Common myeloid progenitor, CD34-positive (primary cell): Measurements from ENCODE around the gene NIPAL1.
A peak's percentile ranks its signal among the peaks of the same experiment; 100 is the strongest.

ENCODE experiments used
- CTCF ChIA-PET: fragments of 350-600 bp; sonication (Branson Sonifier 250); formaldehyde crosslinking; loops from one replicate; lab custom pipeline; 2021; ENCODE audit warnings: antibody characterized with exemption; lab: Charles Lee
- POLR2A ChIA-PET: fragments of 350-600 bp; sonication (Branson Sonifier 250); formaldehyde crosslinking; loops from one replicate; lab custom pipeline; 2021; ENCODE audit warnings: antibody characterized with exemption; lab: Charles Lee
- DNase-seq, 3 donors: peaks; one replicate each; pipeline versions ENCODE4 v3.0.0 to v3.0.0-alpha.2; 2013
- H3K27ac ChIP-seq, 2 experiments: 1 replicate in 1 of 2; 2 replicates in 1 of 2; pipeline ENCODE4 v1.7.0; 2013; ENCODE audit warnings: inconsistent platforms in 2 of 2, low read length in 2 of 2, mild to moderate bottlenecking in 2 of 2, low read depth in 1 of 2, moderate library complexity in 1 of 2; ENCODE audit not compliant: severe bottlenecking in 2 of 2, insufficient read depth in 1 of 2, poor library complexity in 1 of 2
- H3K27me3 ChIP-seq, 5 experiments: replicated peaks in 2 of 5; 1 replicate in 3 of 5; 2 replicates in 2 of 5; pipeline versions ENCODE4 v1.6.1 to v1.7.0; 2013; ENCODE audit warnings: low read length in 4 of 5, mild to moderate bottlenecking in 2 of 5, moderate library complexity in 2 of 5, inconsistent platforms in 1 of 5; ENCODE audit not compliant: insufficient read depth in 5 of 5, control insufficient read depth in 4 of 5
- H3K36me3 ChIP-seq, 4 experiments: 1 replicate in 2 of 4; 2 replicates in 2 of 4; pipeline versions ENCODE4 v1.6.1 to v1.7.0; 2013; ENCODE audit warnings: low read length in 3 of 4, control low read depth in 1 of 4, mild to moderate bottlenecking in 1 of 4; ENCODE audit not compliant: control insufficient read depth in 4 of 4, insufficient read depth in 4 of 4
- H3K4me1 ChIP-seq, 4 experiments: 1 replicate in 3 of 4; 2 replicates in 1 of 4; pipeline versions ENCODE4 v1.6.1 to v1.7.1; 2013; ENCODE audit warnings: low read length in 3 of 4, mild to moderate bottlenecking in 3 of 4, control low read depth in 1 of 4, inconsistent platforms in 1 of 4, moderate library complexity in 1 of 4; ENCODE audit not compliant: control insufficient read depth in 4 of 4, insufficient read depth in 4 of 4; ENCODE audit errors: control extremely low read depth in 1 of 4
- H3K4me3 ChIP-seq, 7 experiments: 1 replicate in 4 of 7; 2 replicates in 3 of 7; pipeline versions ENCODE4 v1.5.1 to v1.7.0; 2013; ENCODE audit warnings: mild to moderate bottlenecking in 7 of 7, low read length in 6 of 7, moderate library complexity in 6 of 7, inconsistent platforms in 2 of 7, low read depth in 2 of 7, control low read depth in 1 of 7; ENCODE audit not compliant: insufficient read depth in 4 of 7, control insufficient read depth in 1 of 7; ENCODE audit errors: extremely low read depth in 1 of 7
- H3K9me3 ChIP-seq, 5 experiments: 1 replicate in 4 of 5; 2 replicates in 1 of 5; pipeline versions ENCODE4 v1.6.1 to v1.7.1; 2013; ENCODE audit warnings: low read length in 4 of 5, mild to moderate bottlenecking in 2 of 5, inconsistent platforms in 1 of 5, low read depth in 1 of 5, moderate library complexity in 1 of 5; ENCODE audit not compliant: control insufficient read depth in 4 of 5, insufficient read depth in 2 of 5; ENCODE audit errors: control extremely low read depth in 1 of 5
- WGBS: methylation state at CpG from one replicate; pipeline ENCODE4 v1.1.5; 2013; ENCODE audit not compliant: insufficient coverage; 5-methylcytosine and 5-hydroxymethylcytosine counted together

The NIPAL1 gene

GRCh38 chr4:48042979-48043461 is 26.4 kb downstream of the NIPAL1 start:
- Histone ChIP-seq H3K27me3 (peaks cover 0 to 6% (median 0%) of the 10 kb centered on the region in 5 experiments), H3K4me3 (no peak overlapping the region), H3K36me3 (no peaks in the 10 kb centered on the region), H3K4me1 (peaks cover 9 to 21% (median 16%) of the 10 kb centered on the region in 4 experiments), H3K27ac (no peak overlapping the region), H3K9me3 (no peaks in the 10 kb centered on the region)
- 100% methylated on average over 1 of the region's 3 CpGs for WGBS
- DNase-seq = no peak
- ChIA-PET POLR2A (no interaction called here), CTCF (interaction anchor here (1.0 to 1.5 kb wide), 2 partner anchors 9 to 108 kb away, joined by 3 to 4 read pairs; no protein-coding TSS in a partner anchor)

GRCh38 chr4:48043504-48043903 is 26.9 kb downstream of the NIPAL1 start:
- Histone ChIP-seq H3K27ac (no peak overlapping the region), H3K4me1 (peaks cover 13 to 25% (median 19%) of the 10 kb centered on the region in 4 experiments), H3K27me3 (peaks cover 0 to 6% (median 0%) of the 10 kb centered on the region in 5 experiments), H3K9me3 (no peaks in the 10 kb centered on the region), H3K4me3 (no peak overlapping the region), H3K36me3 (no peaks in the 10 kb centered on the region)
- CTCF ChIA-PET = no interaction called here
- no peak for DNase-seq
- 100% methylated on average over 2 of the region's 2 CpGs for WGBS
- POLR2A ChIA-PET = no interaction called here

- no peak overlapping the region for H3K27ac ChIP-seq
- peaks cover 0 to 6% (median 0%) of the 10 kb centered on the region in 5 experiments for H3K27me3 ChIP-seq
- CTCF ChIA-PET = interaction anchor here (1.5 kb wide), 1 partner anchor 10 kb away, joined by 4 read pairs; no protein-coding TSS in a partner anchor
- no peaks in the 10 kb centered on the region for H3K9me3 ChIP-seq
- POLR2A ChIA-PET = no interaction called here
- H3K36me3 ChIP-seq = no peaks in the 10 kb centered on the region
- DNase-seq = no peak
- no CpG with 5 or more reads among the region's 2 CpGs for WGBS
- peaks cover 13 to 25% (median 19%) of the 10 kb centered on the region in 4 experiments for H3K4me1 ChIP-seq
- H3K4me3 ChIP-seq = no peak overlapping the region
Measured at GRCh38 chr4:48044298-48044697, 27.7 kb downstream of the NIPAL1 start.

DNA sequence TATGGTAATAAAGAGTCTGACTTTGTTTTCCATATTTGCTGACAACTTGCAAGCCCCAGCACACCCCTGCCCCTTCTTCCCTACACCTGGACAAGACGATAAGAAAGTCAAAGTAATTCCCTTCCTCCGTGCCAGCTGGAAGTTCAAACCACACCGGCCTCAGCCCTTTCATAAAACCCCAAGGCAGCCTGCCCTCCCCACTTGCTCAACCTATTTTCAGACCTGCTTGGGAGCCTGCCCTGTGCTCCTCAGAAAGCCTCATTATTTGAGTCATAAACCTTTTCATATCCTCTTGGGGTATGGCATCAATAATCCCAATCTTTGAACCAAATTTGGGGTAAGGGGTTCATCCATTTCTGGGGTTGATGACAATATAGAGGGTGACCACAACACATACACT is 29.5 kb downstream of the NIPAL1 start:
- ChIA-PET POLR2A (no interaction called here), CTCF (interaction anchor here (1.5 to 2.6 kb wide), 2 partner anchors 12 to 28 kb away, joined by 4 to 11 read pairs; partner anchors contain the start of genes CNGA1 and NIPAL1)
- no peaks in the 10 kb centered on the region for H3K9me3 ChIP-seq

DNA sequence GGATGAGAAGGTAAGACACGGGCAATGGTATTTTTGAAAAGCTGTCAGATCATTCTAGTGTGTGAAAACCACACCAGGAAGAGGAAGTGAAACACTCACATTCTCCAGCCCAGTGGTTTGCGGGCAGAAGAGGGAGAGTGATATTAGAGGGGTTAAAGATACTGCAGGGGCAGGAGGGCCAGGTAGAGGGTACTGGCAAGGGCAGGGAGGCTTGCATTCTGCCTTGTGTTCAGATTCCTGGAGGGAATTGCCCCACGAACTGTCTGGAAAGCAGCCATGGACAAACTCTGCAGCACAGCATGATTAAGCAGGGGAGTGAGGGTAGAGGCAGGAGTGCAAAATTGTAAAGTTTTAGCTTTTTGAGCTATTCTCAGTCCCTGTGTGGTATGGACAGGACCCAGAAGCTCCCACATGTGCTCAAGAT is 30.9 kb downstream of the NIPAL1 start:
- H3K36me3 ChIP-seq = no peaks in the 10 kb centered on the region
- H3K4me1 ChIP-seq = peaks cover 13 to 25% (median 19%) of the 10 kb centered on the region in 4 experiments
- CTCF ChIA-PET = interaction anchor here (0.8 to 2.6 kb wide), 5 partner anchors 11 to 89 kb away, joined by 3 to 11 read pairs (median 4); partner anchors contain the start of genes CNGA1 and NIPAL1
- POLR2A ChIA-PET = interaction anchor here (0.6 kb wide), 1 partner anchor 21 kb away, joined by 3 read pairs; no protein-coding TSS in a partner anchor
- no peaks in the 10 kb centered on the region for H3K9me3 ChIP-seq
- H3K4me3 ChIP-seq = peak overlapping the region in 3 of 7 experiments; percentile 21 to 49 (median 34)
- DNase-seq = peak; percentile 70 to 92 (median 89)
- H3K27me3 ChIP-seq = peaks cover 0 to 15% (median 0%) of the 10 kb centered on the region in 5 experiments
- WGBS = 0% methylated on average over 3 of the region's 3 CpGs
- H3K27ac ChIP-seq = no peak overlapping the region

More for the DNA sequence above, 29.5 kb downstream of the NIPAL1 start:
- peak in 2 of 3 donors; percentile 8 to 35 for DNase-seq
- peaks cover 13 to 25% (median 19%) of the 10 kb centered on the region in 4 experiments for H3K4me1 ChIP-seq
- H3K27ac ChIP-seq = no peak overlapping the region
- H3K36me3 ChIP-seq = no peaks in the 10 kb centered on the region
- 57% methylated on average over 3 of the region's 3 CpGs for WGBS
- H3K4me3 ChIP-seq = no peak overlapping the region
- peaks cover 0 to 15% (median 0%) of the 10 kb centered on the region in 5 experiments for H3K27me3 ChIP-seq

GRCh38 chr4:48047896-48048295 is 31.3 kb downstream of the NIPAL1 start:
- ChIA-PET CTCF (interaction anchor here (0.8 to 2.6 kb wide), 6 partner anchors 12 to 89 kb away, joined by 3 to 11 read pairs (median 4); partner anchors contain the start of genes CNGA1 and NIPAL1), POLR2A (no interaction called here)
- WGBS = 90% methylated on average over 1 of the region's 1 CpG
- Histone ChIP-seq H3K27me3 (peaks cover 0 to 15% (median 0%) of the 10 kb centered on the region in 5 experiments), H3K36me3 (no peaks in the 10 kb centered on the region), H3K27ac (no peak overlapping the region), H3K4me3 (peak overlapping the region in 1 of 7 experiments; percentile 49), H3K9me3 (no peaks in the 10 kb centered on the region), H3K4me1 (peaks cover 13 to 25% (median 19%) of the 10 kb centered on the region in 4 experiments)
- peak in 2 of 3 donors; percentile 11 to 19 for DNase-seq

DNA sequence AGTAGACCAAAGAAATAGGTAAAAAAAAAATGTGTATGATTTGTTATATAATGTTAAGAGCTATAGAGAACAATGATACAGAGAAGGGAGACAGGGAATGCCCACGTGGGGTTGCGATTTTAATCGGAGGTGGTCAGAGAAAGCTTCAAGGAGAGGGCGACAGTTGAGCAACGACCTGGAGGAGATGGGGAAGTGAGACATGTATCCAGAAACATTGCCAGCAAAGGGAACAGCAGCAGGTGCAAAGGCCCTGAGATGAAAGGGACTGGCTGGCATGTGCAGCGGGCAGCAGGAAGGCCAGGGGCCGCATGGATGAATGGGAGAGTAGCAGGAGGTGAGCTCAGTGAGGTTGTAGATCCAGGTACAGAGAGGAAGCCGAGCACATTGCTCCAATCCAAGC is 32.9 kb downstream of the NIPAL1 start:
- Histone ChIP-seq H3K4me1 (peaks cover 13 to 25% (median 19%) of the 10 kb centered on the region in 4 experiments), H3K4me3 (no peak overlapping the region), H3K27me3 (peaks cover 0 to 9% (median 0%) of the 10 kb centered on the region in 5 experiments), H3K36me3 (no peaks in the 10 kb centered on the region), H3K27ac (no peak overlapping the region), H3K9me3 (no peaks in the 10 kb centered on the region)
- no peak for DNase-seq
- ChIA-PET CTCF (interaction anchor here (0.7 to 3.2 kb wide), 5 partner anchors 16 to 183 kb away, joined by 3 to 13 read pairs (median 4); no protein-coding TSS in a partner anchor), POLR2A (no interaction called here)
- 91% methylated on average over 6 of the region's 8 CpGs for WGBS
